BLaER1 treated with 17β-estradiol and CSF1 and Interleukin-3, amounts not matched to agents 10 nM and 100 nM (cell line): ENCODE data around the gene GSDMA.

Experiments used
- H3K27ac ChIP-seq, 11 experiments: shearing (Covaris generic); formaldehyde crosslinking; 2 replicates each; pipeline ENCODE4 v1.8.1; 2022
- H3K27me3 ChIP-seq, 11 experiments: shearing (Covaris generic); formaldehyde crosslinking; 2 replicates each; pipeline ENCODE4 v1.8.1; 2022
- H3K36me3 ChIP-seq, 11 experiments: shearing (Covaris generic); formaldehyde crosslinking; 2 replicates each; pipeline ENCODE4 v1.8.1; 2022
- H3K4me1 ChIP-seq, 10 experiments: shearing (Covaris generic); formaldehyde crosslinking; 2 replicates each; pipeline ENCODE4 v1.8.1; 2022
- H3K4me2 ChIP-seq, 11 experiments: shearing (Covaris generic); formaldehyde crosslinking; 2 replicates each; pipeline ENCODE4 v1.8.1; 2022
- H3K4me3 ChIP-seq, 10 experiments: shearing (Covaris generic); formaldehyde crosslinking; 2 replicates each; pipeline ENCODE4 v1.8.1; 2022
- H3K9ac ChIP-seq, 11 experiments: shearing (Covaris generic); formaldehyde crosslinking; 2 replicates each; pipeline ENCODE4 v1.8.1; 2022
- H3K9me3 ChIP-seq, 11 experiments: shearing (Covaris generic); formaldehyde crosslinking; replicated peaks in 1 of 11; 2 replicates each; pipeline ENCODE4 v1.8.1; 2022
- H4K20me1 ChIP-seq, 11 experiments: shearing (Covaris generic); formaldehyde crosslinking; 2 replicates each; pipeline ENCODE4 v1.8.1; 2022
- Cebpa-rat ChIP-seq, 11 experiments: shearing (Covaris generic); IDR thresholded peaks; 2 replicates each; pipeline ENCODE4 v1.8.1; 2022

The GSDMA gene

GRCh38 chr17:40017422-40018080 is 54.7 kb downstream of the GSDMA start:
- no peak for TF ChIP-seq Cebpa-rat (IDR thresholded peaks at IDR 0.05)
- Histone ChIP-seq H4K20me1 (no peaks in the 10 kb centered on the region; a peak in 2 of 22 replicates), H3K27me3 (no peaks in the 10 kb centered on the region), H3K27ac (no peak overlapping the region), H3K36me3 (peaks cover 32 to 55% (median 40%) of the 10 kb centered on the region in 11 experiments), H3K4me2 (0 out of 22 replicates have a peak overlapping the region, but pooled peaks of 1 of the 11 experiments have one; percentile 7), H3K9ac (peak overlapping the region in 3 of 11 experiments; percentile 6 to 18 (median 10); a peak in 2 of 22 replicates), H3K9me3 (no peaks in the 10 kb centered on the region), H3K4me3 (no peak overlapping the region), H3K4me1 (peaks cover 13 to 76% (median 33%) of the 10 kb centered on the region in 10 experiments)

DNA sequence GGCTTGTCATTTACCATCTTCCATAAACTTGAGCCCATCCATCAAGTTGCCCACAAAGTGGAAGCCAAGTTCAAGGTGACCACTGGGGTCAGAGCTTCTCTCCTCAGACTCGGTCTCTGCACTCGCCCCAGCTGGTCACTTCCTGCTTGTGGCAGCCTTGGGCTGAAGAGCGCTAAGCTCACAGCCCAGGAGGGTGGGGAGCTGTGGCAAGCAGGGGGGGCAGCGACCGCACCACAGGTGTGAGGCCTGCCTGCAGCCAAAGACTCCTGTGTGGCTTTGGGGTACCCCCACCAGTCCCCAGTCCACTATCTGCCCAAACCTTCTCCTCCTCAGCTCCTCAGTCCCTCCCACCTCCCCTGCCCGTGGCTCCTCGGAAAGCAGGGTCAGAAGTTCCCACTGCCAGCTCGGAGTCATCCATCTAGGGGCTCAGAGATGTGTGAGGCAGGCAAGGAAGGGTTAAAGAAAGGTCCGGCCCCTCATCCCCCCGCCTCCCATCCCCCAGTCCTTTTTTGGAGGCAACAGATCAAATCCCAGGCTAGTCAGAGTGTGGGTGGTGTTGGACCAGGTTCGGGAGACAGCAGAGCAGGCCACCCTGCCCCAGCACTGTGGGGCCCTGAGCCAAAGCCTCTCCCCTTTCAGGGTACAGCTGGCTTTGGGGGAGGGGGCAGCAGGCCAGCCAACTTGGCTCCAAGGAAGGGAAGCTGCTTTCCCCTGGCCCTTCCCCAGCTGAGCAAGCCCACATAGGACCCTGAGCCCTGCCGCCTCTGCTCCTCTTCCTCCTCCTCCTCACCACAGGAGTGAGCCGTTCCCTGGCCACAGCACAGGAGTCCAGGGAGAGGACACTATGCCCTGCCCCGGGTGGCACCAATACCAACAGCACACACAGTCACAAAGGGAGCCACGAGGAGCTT is 55.7 kb downstream of the GSDMA start:
- no peak overlapping the region for H3K4me3 ChIP-seq
- no peaks in the 10 kb centered on the region; a peak in 2 of 22 replicates for H4K20me1 ChIP-seq
- H3K9me3 ChIP-seq: no peaks in the 10 kb centered on the region
- H3K27me3 ChIP-seq: no peaks in the 10 kb centered on the region
- H3K9ac ChIP-seq: 0 out of 22 replicates have a peak overlapping the region, but pooled peaks of 3 of the 11 experiments have one; percentile 5 to 42 (median 6)
- TF ChIP-seq Cebpa-rat (IDR thresholded peaks at IDR 0.05): no peak
- peaks cover 41 to 65% (median 49%) of the 10 kb centered on the region in 11 experiments for H3K36me3 ChIP-seq
- H3K27ac ChIP-seq: peak overlapping the region in 2 of 11 experiments; percentile 22 to 26; a peak in 1 of 22 replicates
- H3K4me1 ChIP-seq: peaks cover 13 to 84% (median 33%) of the 10 kb centered on the region in 10 experiments
- peak overlapping the region in 3 of 11 experiments; percentile 5 to 14 (median 7); a peak in 2 of 22 replicates for H3K4me2 ChIP-seq

GRCh38 chr17:40019140-40019991 is 56.6 kb downstream of the GSDMA start:
- Histone ChIP-seq H3K36me3 (peaks cover 49 to 74% (median 58%) of the 10 kb centered on the region in 11 experiments), H3K27me3 (no peaks in the 10 kb centered on the region), H3K4me2 (peak overlapping the region in 1 of 11 experiments; percentile 14; a peak in 1 of 22 replicates), H4K20me1 (no peaks in the 10 kb centered on the region; a peak in 2 of 22 replicates), H3K27ac (peak overlapping the region in 1 of 11 experiments; percentile 26; a peak in 1 of 22 replicates), H3K4me1 (peaks cover 13 to 82% (median 33%) of the 10 kb centered on the region in 10 experiments), H3K4me3 (no peak overlapping the region), H3K9me3 (no peaks in the 10 kb centered on the region), H3K9ac (0 out of 22 replicates have a peak overlapping the region, but pooled peaks of 1 of the 11 experiments have one; percentile 5)
- no peak for TF ChIP-seq Cebpa-rat (IDR thresholded peaks at IDR 0.05)

GRCh38 chr17:40020146-40020545 is 57.3 kb downstream of the GSDMA start:
- H3K9me3 ChIP-seq: no peaks in the 10 kb centered on the region
- no peak overlapping the region for H3K4me3 ChIP-seq
- peak overlapping the region in 1 of 11 experiments; percentile 7; a peak in 1 of 22 replicates for H3K27ac ChIP-seq
- H3K36me3 ChIP-seq: peaks cover 56 to 81% (median 66%) of the 10 kb centered on the region in 11 experiments
- H3K9ac ChIP-seq: no peak overlapping the region
- TF ChIP-seq Cebpa-rat (IDR thresholded peaks at IDR 0.05): no peak
- H3K4me2 ChIP-seq: no peak overlapping the region; a peak in 1 of 22 replicates
- H3K4me1 ChIP-seq: peaks cover 9 to 75% (median 29%) of the 10 kb centered on the region in 10 experiments
- H4K20me1 ChIP-seq: no peaks in the 10 kb centered on the region; a peak in 2 of 22 replicates
- H3K27me3 ChIP-seq: no peaks in the 10 kb centered on the region

DNA sequence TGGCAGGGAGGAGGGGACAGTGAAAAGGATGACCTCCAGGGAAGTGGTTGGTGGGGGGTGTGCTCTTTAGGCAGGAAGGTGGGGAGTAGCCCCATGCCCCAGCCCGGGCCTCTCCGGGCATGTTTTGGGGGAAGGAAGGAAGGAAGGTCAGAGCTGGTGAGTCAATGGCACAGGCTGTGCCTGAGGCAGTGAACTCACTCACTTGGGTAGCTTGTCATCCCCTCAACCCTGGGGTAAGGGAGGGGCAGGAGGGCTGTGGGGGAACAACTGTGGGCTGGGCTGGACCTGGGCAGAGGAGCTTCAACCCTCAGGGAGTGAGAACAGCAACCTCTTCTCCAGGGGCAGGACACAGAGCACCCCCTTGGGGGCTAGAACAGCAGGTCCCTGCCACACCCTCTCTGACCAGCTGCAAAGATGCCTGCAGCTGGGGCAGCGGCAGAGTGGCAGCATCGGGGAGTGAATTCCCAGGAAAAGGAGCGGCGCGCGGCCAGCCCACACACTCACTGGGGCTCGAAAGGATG is 58.7 kb downstream of the GSDMA start:
- H4K20me1 ChIP-seq: peaks cover 0 to 2% (median 0%) of the 10 kb centered on the region in 11 experiments; a peak in 3 of 22 replicates
- no peaks in the 10 kb centered on the region for H3K9me3 ChIP-seq
- no peak for TF ChIP-seq Cebpa-rat (IDR thresholded peaks at IDR 0.05)
- H3K27ac ChIP-seq: peak overlapping the region in 5 of 11 experiments; percentile 7 to 58 (median 43); a peak in 10 of 22 replicates
- no peaks in the 10 kb centered on the region for H3K27me3 ChIP-seq
- peaks cover 0 to 61% (median 15%) of the 10 kb centered on the region in 10 experiments; a peak in 14 of 20 replicates for H3K4me1 ChIP-seq
- 0 out of 20 replicates have a peak overlapping the region, but pooled peaks of 1 of the 10 experiments have one; percentile 28 for H3K4me3 ChIP-seq
- H3K36me3 ChIP-seq: peaks cover 70 to 95% (median 79%) of the 10 kb centered on the region in 11 experiments
- peak overlapping the region in 5 of 11 experiments; percentile 50 to 68 (median 65); a peak in 9 of 22 replicates for H3K4me2 ChIP-seq
- peak overlapping the region in 8 of 11 experiments; percentile 15 to 60 (median 49); a peak in 11 of 22 replicates for H3K9ac ChIP-seq

DNA sequence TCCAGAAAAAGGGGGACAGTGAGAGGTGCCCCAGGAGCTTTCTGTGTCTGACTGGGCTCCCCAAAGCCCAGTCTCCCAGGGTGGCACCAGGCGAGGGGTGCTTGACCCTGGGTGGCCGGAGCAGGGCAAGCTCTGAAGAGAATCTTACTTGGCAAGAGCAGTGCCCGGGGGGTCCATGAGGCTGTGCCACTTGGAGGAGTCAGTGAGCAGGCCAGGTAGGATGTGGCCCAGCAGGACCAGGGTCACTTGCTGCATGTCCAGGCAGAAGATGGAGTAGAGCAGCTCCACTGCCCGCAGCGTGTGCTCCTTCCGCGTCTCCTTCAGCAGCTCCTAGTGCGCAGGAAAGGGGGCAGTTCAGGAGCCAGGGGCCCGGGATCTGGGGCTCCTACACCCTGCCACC is 59.7 kb downstream of the GSDMA start:
- no peaks in the 10 kb centered on the region for H3K27me3 ChIP-seq
- H3K4me3 ChIP-seq: no peak overlapping the region
- H3K4me1 ChIP-seq: peaks cover 0 to 58% (median 14%) of the 10 kb centered on the region in 10 experiments; a peak in 14 of 20 replicates
- no peak for TF ChIP-seq Cebpa-rat (IDR thresholded peaks at IDR 0.05)
- H3K36me3 ChIP-seq: peaks cover 77 to 98% (median 88%) of the 10 kb centered on the region in 11 experiments
- H3K9me3 ChIP-seq: no peaks in the 10 kb centered on the region
- peak overlapping the region in 5 of 11 experiments; percentile 50 to 68 (median 65); a peak in 3 of 22 replicates for H3K4me2 ChIP-seq
- peak overlapping the region in 1 of 11 experiments; percentile 58; a peak in 2 of 22 replicates for H3K27ac ChIP-seq
- peaks cover 0 to 10% (median 0%) of the 10 kb centered on the region in 11 experiments; a peak in 3 of 22 replicates for H4K20me1 ChIP-seq
- peak overlapping the region in 4 of 11 experiments; percentile 14 to 60 (median 52); a peak in 4 of 22 replicates for H3K9ac ChIP-seq

GRCh38 chr17:40022961-40023541 is 60.2 kb downstream of the GSDMA start:
- Histone ChIP-seq H3K9ac (peak overlapping the region in 2 of 11 experiments; percentile 24 to 60; a peak in 2 of 22 replicates), H3K27ac (0 out of 22 replicates have a peak overlapping the region, but pooled peaks of 1 of the 11 experiments have one; percentile 58), H3K4me1 (peaks cover 0 to 55% (median 14%) of the 10 kb centered on the region in 10 experiments; a peak in 14 of 20 replicates)

More at GRCh38 chr17:40022961-40023541, 60.2 kb downstream of the GSDMA start:
- peaks cover 81 to 98% (median 90%) of the 10 kb centered on the region in 11 experiments for H3K36me3 ChIP-seq
- H3K27me3 ChIP-seq: no peaks in the 10 kb centered on the region
- peaks cover 0 to 10% (median 0%) of the 10 kb centered on the region in 11 experiments; a peak in 3 of 22 replicates for H4K20me1 ChIP-seq
- H3K9me3 ChIP-seq: no peaks in the 10 kb centered on the region
- TF ChIP-seq Cebpa-rat (IDR thresholded peaks at IDR 0.05): no peak
- peak overlapping the region in 1 of 11 experiments; percentile 61; a peak in 1 of 22 replicates for H3K4me2 ChIP-seq
- H3K4me3 ChIP-seq: no peak overlapping the region
